ENCODE results near the gene LRMDA.
A peak's percentile ranks its signal among the peaks of the same experiment; 100 is the strongest.

The LRMDA gene

GRCh38 chr10:76433161-76434005, 1002.0 kb downstream of the LRMDA start:
- DNase-seq (ENCODE audit: low read depth, low spot score) = peak; percentile 5

DNA sequence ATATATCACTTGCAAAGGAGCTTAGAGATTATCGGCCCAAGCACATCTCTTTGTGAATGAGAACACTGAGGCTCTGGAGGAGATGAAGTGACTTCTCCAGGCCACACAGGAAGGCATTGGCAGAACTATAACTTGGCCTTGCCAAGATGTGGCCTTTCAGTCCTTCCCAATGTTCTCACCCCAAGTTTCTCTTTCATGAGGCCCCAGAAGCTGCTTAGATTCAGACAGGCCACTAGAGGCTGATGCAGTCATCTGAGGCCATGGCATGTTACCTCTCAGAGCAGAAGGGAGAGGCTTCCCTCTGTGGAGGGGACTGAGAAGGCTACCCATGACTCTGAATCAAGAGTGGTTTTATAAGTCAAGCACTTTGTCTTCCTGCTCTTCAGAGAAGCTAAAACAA, 1003.7 kb downstream of the LRMDA start:
- TF ChIP-seq, protein P1, sequence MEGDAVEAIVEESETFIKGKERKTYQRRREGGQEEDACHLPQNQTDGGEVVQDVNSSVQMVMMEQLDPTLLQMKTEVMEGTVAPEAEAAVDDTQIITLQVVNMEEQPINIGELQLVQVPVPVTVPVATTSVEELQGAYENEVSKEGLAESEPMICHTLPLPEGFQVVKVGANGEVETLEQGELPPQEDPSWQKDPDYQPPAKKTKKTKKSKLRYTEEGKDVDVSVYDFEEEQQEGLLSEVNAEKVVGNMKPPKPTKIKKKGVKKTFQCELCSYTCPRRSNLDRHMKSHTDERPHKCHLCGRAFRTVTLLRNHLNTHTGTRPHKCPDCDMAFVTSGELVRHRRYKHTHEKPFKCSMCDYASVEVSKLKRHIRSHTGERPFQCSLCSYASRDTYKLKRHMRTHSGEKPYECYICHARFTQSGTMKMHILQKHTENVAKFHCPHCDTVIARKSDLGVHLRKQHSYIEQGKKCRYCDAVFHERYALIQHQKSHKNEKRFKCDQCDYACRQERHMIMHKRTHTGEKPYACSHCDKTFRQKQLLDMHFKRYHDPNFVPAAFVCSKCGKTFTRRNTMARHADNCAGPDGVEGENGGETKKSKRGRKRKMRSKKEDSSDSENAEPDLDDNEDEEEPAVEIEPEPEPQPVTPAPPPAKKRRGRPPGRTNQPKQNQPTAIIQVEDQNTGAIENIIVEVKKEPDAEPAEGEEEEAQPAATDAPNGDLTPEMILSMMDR (IDR thresholded peaks at IDR 0.05; ENCODE audit: low read depth, low read length) = no peak
- in situ Hi-C loops (cut with HindIII; ENCODE audit: low sequenced_read_pairs) = no loop called here
- H3K4me3 ChIP-seq (ENCODE audit: low read depth, low read length) = no peak overlapping the region
- no peak for DNase-seq (ENCODE audit: low read depth, low spot score)

More at GRCh38 chr10:76433161-76434005, 1002.0 kb downstream of the LRMDA start:
- in situ Hi-C loops (cut with HindIII; ENCODE audit: low sequenced_read_pairs) = no loop called here
- H3K4me3 ChIP-seq (ENCODE audit: low read depth, low read length) = no peak overlapping the region
- TF ChIP-seq, protein P1 (IDR thresholded peaks at IDR 0.05; ENCODE audit: low read depth, low read length) = no peak

GRCh38 chr10:76436401-76436811, 1005.0 kb downstream of the LRMDA start:
- in situ Hi-C loops (cut with HindIII; ENCODE audit: low sequenced_read_pairs) = no loop called here
- no peak for DNase-seq (ENCODE audit: low read depth, low spot score)
- H3K4me3 ChIP-seq (ENCODE audit: low read depth, low read length) = no peak overlapping the region
- TF ChIP-seq, protein P1 (IDR thresholded peaks at IDR 0.05; ENCODE audit: low read depth, low read length) = no peak

GRCh38 chr10:76436981-76437380, 1005.6 kb downstream of the LRMDA start:
- in situ Hi-C loops (cut with HindIII; ENCODE audit: low sequenced_read_pairs) = no loop called here
- no peak overlapping the region for H3K4me3 ChIP-seq (ENCODE audit: low read depth, low read length)
- TF ChIP-seq, protein P1 (IDR thresholded peaks at IDR 0.05; ENCODE audit: low read depth, low read length) = no peak
- DNase-seq (ENCODE audit: low read depth, low spot score) = no peak

GRCh38 chr10:76440426-76440825, 1009.0 kb downstream of the LRMDA start:
- no peak for DNase-seq (ENCODE audit: low read depth, low spot score)
- in situ Hi-C loops (cut with HindIII; ENCODE audit: low sequenced_read_pairs) = no loop called here
- H3K4me3 ChIP-seq (ENCODE audit: low read depth, low read length) = no peak overlapping the region
- TF ChIP-seq, protein P1 (IDR thresholded peaks at IDR 0.05; ENCODE audit: low read depth, low read length) = no peak

DNA sequence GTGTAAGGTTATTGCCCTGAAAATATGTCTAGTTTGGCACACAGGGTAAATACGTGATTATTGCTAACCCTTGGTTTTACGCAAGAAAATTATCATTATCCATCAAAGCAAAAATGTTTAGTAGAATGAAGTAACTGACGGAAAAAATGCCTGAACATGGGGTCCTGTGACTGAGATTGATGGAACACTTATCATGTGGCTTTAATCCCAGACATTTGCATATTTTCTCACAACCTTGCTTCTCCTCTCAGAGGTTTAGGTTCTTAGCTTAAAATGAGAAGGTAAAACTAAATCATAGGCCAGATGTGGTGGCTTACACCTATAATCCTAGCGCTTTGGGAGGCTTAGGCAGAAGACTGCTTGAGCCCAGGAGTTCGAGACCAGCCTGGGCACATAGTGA, 1010.7 kb downstream of the LRMDA start:
- DNase-seq (ENCODE audit: low read depth, low spot score) = no peak
- TF ChIP-seq, protein P1 (IDR thresholded peaks at IDR 0.05; ENCODE audit: low read depth, low read length) = no peak
- in situ Hi-C loops (cut with HindIII; ENCODE audit: low sequenced_read_pairs) = no loop called here
- no peak overlapping the region for H3K4me3 ChIP-seq (ENCODE audit: low read depth, low read length)

Data from astrocyte of the spinal cord (primary cell).